Brain microvascular endothelial cell (primary cell): ENCODE measurements around the gene CGRRF1.

ENCODE experiments used
- DNase-seq: peaks from one replicate; pipeline ENCODE4 v3.0.0-alpha.2; 2020
- H3K27ac ChIP-seq: fragments of 250-450 bp; sonication (Bioruptor Pico); 2 replicates; pipeline ENCODE4 v1.5.1; 2020; ENCODE audit warnings: mild to moderate bottlenecking, moderate library complexity
- H3K27me3 ChIP-seq: fragments of 250-450 bp; sonication (Bioruptor Pico); replicated peaks from 2 replicates; pipeline ENCODE4 v1.5.1; 2020; ENCODE audit warnings: mild to moderate bottlenecking
- H3K36me3 ChIP-seq: fragments of 250-450 bp; sonication (Bioruptor Pico); replicated peaks from 2 replicates; pipeline ENCODE4 v1.5.1; 2020; ENCODE audit warnings: mild to moderate bottlenecking
- H3K4me3 ChIP-seq: 2 replicates; pipeline ENCODE4 v1.5.1; 2011; ENCODE audit warnings: low read depth, mild to moderate bottlenecking, control low read depth, low read length, moderate library complexity
- in situ Hi-C: cut with HindIII; loops from 2 replicates; pipeline ENCODE4 v1.10.0; 2017; ENCODE audit warnings: low sequenced_read_pairs, low pct_ligation_motif_present
- TF ChIP-seq, protein P1 (sequence below): IDR thresholded peaks from 2 replicates; pipeline ENCODE4 v1.5.1; 2011; ENCODE audit warnings: low read depth, mild to moderate bottlenecking, moderate library complexity, low read length, control low read depth, inconsistent platforms; ENCODE audit errors: missing control alignments

CGRRF1 gene

DNA sequence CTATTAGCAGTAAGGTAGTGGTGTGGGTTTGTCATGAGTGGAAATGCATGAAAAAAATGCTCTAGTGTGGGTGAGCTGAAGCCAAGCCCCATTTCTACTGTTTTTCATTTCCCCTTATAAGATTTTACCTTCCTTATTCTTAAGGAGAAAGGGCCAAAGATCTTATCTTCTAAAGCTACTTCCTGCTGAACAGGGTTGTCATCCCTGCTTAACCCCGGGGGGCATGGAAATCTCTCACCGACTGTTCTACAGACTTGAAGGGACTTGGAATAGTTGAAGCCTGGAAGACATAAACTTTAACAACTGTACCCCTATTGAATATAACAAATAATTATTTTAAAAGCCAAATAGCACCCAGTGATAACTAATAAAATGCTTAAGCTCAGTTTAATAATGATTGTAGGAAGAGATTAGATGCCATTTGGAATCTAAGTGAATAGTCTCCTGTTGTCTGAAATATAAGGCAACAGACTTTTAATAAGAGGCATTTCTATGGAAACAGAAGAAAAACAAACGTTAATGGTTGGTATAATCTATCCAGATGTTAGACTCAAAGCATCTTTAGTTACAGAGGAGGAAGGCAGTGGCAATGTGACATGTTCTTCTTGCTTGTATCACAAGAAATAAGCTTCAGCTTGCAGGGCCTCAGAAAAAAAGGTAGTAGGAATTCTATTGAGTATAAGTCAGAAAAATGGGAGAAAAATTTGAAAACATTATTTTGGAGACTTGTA, 19.1 kb upstream of the CGRRF1 start:
- TF ChIP-seq, protein P1, sequence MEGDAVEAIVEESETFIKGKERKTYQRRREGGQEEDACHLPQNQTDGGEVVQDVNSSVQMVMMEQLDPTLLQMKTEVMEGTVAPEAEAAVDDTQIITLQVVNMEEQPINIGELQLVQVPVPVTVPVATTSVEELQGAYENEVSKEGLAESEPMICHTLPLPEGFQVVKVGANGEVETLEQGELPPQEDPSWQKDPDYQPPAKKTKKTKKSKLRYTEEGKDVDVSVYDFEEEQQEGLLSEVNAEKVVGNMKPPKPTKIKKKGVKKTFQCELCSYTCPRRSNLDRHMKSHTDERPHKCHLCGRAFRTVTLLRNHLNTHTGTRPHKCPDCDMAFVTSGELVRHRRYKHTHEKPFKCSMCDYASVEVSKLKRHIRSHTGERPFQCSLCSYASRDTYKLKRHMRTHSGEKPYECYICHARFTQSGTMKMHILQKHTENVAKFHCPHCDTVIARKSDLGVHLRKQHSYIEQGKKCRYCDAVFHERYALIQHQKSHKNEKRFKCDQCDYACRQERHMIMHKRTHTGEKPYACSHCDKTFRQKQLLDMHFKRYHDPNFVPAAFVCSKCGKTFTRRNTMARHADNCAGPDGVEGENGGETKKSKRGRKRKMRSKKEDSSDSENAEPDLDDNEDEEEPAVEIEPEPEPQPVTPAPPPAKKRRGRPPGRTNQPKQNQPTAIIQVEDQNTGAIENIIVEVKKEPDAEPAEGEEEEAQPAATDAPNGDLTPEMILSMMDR, result no peak
- Histone ChIP-seq H3K36me3 (no peaks in the 10 kb centered on the region), H3K27ac (no peak overlapping the region), H3K4me3 (no peak overlapping the region), H3K27me3 (no peaks in the 10 kb centered on the region)
- in situ Hi-C loops, result no loop called here
- DNase-seq, result no peak

DNA sequence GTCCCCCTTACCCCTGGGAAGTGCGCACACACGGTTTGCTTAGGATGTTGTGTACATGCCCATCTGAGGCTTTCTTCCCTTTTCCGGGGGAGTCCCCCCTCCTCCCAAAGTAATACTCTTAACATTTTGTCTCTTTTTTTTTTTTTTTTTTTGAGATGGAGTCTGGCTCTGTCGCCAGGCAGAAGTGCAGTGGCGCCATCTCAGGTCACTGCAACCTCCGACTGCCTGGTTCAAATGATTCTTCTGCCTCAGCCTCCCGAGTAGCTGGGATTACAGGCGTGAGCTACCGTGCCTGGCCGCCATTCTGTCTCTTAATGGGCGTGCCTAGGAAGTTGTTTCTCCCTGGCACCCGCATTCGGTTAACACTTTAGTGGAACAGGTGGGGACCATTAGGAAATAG, 16.4 kb upstream of the CGRRF1 start:
- DNase-seq, result no peak
- Histone ChIP-seq H3K27me3 (no peaks in the 10 kb centered on the region), H3K36me3 (no peaks in the 10 kb centered on the region), H3K4me3 (no peak overlapping the region), H3K27ac (no peak overlapping the region)
- in situ Hi-C loops, result no loop called here
- TF ChIP-seq, protein P1, result no peak

DNA sequence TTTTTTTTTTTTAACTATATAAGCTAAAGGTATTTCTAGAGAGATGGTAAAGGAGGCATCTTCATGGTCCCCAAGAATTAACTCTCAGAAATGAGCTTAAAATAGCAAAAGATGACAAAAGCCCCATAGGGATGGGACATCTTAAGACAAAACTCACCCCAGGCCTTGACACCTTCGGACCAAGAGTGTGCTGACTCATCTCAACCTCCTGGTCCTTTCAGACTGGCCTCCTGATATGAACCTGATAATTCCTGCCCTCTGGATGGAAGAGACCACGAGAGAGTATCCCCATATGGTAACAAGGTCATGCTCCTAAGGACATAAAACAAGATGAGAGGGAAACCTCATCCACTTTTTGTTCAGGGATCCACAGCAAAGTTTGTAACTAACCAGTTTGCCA, 12.5 kb upstream of the CGRRF1 start:
- TF ChIP-seq, protein P1, result no peak
- in situ Hi-C loops, result no loop called here
- no peaks in the 10 kb centered on the region for H3K27me3 ChIP-seq
- no peak overlapping the region for H3K27ac ChIP-seq
- DNase-seq, result no peak
- H3K4me3 ChIP-seq, result no peak overlapping the region
- H3K36me3 ChIP-seq, result no peaks in the 10 kb centered on the region

DNA sequence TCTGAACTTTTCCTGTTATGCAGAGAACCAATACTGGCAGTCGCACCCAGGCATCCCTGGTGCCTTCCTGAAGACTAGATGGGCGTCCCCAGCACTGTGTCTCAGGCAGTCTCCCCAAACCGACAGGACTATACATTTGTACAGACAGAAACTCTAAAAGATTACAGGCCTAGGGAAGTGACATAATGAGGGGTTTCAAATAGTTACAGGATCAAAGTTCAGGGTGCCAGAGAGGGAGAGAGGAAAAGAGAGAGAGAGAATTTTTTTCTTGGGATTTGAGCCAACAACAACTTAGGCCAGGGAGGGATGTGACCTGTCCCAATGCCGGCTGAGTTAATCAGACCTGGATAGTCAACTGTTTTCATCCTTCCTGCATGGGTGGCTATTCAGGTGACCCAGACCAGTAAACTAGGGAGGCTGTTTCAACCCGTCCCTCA, 11.6 kb upstream of the CGRRF1 start:
- TF ChIP-seq, protein P1, result no peak
- in situ Hi-C loops, result no loop called here
- no peak for DNase-seq
- H3K36me3 ChIP-seq, result no peaks in the 10 kb centered on the region
- no peak overlapping the region for H3K27ac ChIP-seq
- H3K4me3 ChIP-seq, result no peak overlapping the region
- H3K27me3 ChIP-seq, result no peaks in the 10 kb centered on the region

DNA sequence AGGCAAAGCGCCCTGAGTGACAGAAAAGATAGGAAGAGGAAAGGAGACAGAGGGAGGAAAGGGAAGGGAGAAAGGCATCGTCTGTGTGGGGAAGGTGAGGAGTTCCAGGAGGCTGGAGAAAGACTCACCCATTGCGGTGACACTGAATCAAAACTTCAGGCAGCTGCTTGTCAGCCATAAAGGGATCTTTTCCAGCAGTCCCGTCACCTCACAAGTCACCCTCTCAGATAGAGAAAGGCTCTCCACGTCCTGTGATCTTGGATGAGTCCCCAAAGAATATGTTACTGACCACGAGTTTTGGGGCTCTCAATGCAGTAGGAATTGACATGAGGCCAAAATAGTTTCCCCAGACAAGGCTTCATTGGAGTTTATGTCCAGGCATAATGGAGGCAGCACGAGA, 11.1 kb upstream of the CGRRF1 start:
- Histone ChIP-seq H3K27ac (no peak overlapping the region), H3K27me3 (no peaks in the 10 kb centered on the region), H3K36me3 (no peaks in the 10 kb centered on the region), H3K4me3 (no peak overlapping the region)
- TF ChIP-seq, protein P1, result no peak
- DNase-seq, result no peak
- in situ Hi-C loops, result no loop called here

DNA sequence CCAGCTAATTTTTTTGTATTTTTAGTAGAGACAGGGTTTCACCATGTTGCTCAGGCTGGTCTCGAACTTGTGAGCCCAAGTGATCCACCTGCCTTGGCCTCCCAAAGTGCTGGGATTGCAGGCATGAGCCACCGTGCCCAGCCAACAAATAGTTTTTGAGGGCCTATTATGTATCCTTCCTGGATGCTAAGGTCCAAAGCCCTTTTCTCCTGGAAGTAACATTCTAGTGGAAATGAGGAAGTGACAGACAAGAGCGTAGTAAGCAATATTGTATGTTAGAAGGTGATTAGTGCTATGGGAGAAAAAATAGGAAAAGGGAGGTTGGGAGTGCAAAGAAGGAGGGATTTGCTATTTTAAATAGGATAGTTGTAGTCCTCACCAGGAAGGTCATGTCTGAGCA, 9.0 kb upstream of the CGRRF1 start:
- no peaks in the 10 kb centered on the region for H3K27me3 ChIP-seq
- TF ChIP-seq, protein P1, result no peak
- no peak overlapping the region for H3K27ac ChIP-seq
- no peak overlapping the region for H3K4me3 ChIP-seq
- DNase-seq, result no peak
- H3K36me3 ChIP-seq, result no peaks in the 10 kb centered on the region
- in situ Hi-C loops, result no loop called here
